Stimulated activated CD8-positive, alpha-beta memory T cell treated with anti-CD3 and anti-CD28 coated beads, Interleukin-12 subunit alpha, Interleukin-12 subunit beta, amount 100 ng/mL, for 24 hours (primary cell): ENCODE results near the gene CCDC57.

Experiments used
- DNase-seq: peaks from one replicate; pipeline ENCODE4 v3.0.0-alpha.2; 2020; ENCODE audit errors: extremely low read depth

The CCDC57 gene

GRCh38 chr17:82092628-82092994 is 120.0 kb downstream of the CCDC57 start:
- no peak for DNase-seq

DNA sequence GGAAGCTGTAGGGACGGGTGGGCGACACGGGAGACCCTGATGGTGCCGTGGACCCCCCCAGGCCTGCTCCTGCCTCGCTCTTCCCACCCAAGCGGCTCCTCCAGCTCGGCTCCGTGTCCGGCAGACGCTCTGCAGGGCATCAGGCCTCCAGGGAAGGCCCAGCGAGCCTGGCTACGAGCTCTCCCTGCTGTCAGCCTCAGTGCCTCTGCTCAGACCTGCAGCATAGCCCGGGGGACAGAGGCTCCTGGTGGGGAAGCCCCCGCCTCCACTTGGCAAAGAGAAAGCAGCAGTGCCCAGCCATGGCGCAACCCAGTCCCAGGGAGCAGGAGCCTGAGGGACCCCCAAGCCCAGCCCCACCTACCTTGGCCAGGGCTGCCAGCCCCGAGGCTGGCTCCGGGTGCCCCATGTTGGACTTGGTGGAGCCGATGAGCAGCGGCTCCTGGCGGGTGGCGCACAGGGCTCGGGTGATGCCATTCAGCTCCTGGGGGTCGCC is 120.5 kb downstream of the CCDC57 start:
- no peak for DNase-seq

DNA sequence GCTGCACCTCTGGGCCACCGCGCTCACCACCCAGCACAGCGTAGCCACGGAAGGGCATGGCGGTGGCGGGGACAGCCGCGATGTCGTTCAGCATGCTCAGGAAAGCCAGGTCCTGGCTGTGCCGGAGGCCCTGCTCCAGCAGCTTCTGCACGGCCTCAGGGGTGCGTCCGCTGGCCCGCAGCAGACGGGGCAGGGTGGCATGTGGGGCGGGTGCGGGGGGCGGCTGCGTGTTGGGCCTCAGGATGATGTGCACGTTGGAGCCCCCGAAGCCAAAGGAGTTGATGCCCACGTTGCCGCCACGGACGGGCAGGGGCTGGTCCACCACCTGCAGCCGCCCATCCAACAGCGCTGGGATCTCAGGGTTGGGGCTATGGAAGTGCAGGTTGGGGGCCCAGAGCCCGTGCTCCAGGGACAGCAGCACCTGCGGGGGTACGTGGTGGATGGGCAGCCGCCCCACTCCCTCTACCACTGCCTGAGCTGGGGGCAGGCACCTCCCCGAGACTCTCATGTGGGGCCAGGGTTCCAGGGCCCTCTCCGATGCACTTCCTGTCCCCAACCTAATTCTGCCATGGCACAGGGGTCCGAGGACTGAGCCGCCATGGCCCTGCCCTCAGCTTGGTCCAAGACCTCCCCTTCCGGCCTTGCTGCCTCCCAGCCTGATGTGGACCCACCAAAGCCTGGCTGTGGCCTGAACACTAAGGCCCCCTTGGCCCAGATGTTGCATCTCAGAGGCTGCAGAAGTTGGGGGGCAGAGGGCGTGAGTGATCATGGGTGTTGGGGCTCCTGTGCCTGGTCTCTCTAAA is 121.2 kb downstream of the CCDC57 start:
- no peak for DNase-seq

DNA sequence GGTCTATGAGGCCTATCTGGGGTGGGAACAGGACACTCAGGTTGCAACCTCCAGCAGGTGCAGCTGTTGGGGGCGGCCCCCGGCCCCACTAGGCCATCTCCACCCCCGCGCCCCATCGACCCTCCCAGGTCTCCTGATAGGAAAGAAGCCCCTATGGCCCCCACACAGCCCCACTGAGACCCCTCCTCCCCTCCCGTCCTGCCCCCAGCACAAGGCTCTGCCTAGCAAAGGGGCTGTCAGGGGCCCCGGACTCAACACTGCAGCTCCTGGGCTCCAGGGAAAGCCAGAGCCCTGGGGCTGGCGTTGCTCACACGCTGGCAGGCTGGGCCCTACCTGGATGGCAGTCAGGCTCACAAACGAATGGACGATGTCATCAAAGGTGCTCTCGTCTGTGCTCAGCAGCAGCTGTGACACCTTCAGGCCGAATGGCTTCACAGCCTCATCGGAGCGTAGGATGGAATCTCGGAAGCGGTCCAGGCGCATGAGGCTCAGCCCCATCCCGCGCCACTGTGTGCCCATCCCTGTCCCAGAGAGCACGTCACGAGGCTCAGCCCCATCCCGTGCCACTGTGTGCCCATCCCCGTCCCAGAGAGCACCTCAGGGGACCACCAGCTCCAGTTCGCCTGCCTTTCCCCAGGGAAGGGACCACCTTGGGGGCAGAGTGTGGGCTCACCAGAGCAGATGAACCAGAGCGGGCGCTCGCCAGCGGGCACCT is 121.9 kb downstream of the CCDC57 start:
- DNase-seq = no peak

GRCh38 chr17:82089723-82090548 is 122.7 kb downstream of the CCDC57 start:
- no peak for DNase-seq

GRCh38 chr17:82088838-82089722 is 123.6 kb downstream of the CCDC57 start:
- no peak for DNase-seq

- DNase-seq = no peak
Measured at GRCh38 chr17:82087961-82088837, 124.4 kb downstream of the CCDC57 start.

GRCh38 chr17:82086941-82087906 is 125.4 kb downstream of the CCDC57 start:
- DNase-seq = no peak

DNA sequence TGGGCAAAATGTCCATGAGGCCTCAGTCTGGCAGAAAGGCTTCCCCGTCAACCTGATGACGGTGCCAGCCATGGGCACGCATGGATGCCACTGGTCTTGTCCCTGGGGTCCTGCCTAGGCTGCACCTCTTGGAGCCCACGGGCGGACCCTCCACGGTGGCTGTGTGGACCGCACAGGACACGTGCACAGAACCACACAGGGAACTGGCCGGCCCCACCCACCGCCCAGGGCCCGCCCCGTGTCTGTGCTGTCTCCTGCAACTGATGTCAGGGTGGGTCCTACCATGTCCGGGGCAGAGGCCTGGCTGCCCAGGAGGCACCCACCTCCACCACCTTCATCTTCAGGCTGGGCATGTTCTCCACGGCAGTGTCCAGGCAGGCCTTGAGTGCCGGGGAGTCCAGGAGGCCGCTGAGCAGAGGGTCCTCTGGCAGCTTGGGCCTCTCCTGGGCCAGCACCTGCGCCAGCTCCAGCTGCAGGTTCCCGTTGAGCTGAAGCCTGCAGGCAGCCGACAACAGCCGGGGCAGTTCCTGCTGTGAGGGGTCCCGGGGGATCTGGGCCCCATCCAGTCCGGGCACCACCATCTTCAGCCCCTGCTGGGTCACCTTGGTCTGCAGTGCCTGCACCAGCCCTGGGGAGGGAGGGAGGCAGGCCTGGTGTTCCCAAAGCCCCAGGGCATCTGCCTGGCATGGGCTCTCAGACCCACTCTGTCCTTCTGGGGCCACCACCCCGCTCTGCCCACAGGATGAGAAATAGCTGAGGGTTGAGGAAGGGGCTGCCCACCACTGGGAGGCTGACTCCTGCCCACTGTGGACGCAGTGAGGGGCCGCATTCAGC is 126.5 kb downstream of the CCDC57 start:
- DNase-seq = no peak

GRCh38 chr17:82085031-82085861 is 127.4 kb downstream of the CCDC57 start:
- DNase-seq = no peak

GRCh38 chr17:82084373-82085030 is 128.1 kb downstream of the CCDC57 start:
- DNase-seq = no peak

DNA sequence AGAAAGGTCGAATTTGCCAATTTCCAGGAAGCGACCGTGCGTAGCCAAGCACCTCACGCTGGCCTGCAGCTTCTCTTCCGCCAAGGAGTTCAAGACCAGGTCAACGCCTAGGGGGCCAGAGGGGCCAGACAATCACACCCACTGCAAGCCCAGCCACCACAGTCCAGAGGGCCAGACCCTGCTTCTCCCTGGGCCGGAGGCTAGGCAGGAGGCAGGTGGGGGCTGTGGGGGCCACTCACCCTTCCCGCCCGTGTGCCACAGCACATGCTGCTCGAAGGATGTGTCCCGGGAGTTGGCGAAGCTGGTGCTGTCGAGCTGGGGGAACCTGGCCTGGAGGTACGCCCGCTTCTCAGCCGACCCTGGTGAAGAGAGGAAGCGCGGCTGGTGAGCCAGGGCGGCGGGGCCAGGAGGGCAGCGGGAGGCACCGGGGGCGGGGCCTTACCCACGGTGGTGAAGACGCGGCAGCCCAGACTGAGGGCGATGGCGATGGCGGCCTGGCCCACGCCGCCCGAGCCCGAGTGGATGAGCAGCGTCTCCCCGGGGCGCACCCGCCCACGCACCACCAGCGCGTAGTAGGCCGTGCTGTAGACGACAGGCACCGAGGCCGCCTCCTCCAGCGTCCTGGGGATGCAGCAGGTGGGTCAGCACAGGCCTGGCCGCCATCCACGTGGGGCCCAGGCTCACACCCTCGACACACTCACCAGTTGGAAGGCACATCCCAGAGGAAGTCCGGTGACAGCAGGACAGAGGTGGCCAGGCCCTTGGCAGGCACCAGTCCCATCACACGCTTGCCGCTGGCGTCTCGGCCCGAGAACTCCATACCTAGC is 128.9 kb downstream of the CCDC57 start:
- DNase-seq = no peak

DNA sequence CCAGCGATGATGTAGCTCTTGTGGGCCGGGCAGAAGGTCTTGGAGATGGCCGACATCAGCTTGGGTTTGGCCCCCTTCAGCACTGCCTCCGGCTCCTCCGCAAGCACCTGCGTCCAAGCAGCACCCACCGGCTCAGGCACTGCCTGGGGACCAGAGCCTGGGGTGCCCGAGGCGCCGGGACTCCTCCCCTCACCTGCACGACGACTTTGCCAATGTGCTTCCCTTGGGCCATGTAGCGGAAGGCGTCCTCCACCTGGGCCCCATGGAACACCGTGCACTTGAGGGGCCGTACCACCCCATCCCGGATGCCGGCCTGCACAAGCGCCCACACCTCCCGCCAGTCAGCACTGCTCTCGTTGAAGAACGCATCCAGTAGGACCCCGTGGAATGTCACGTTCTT is 129.6 kb downstream of the CCDC57 start:
- no peak for DNase-seq

- no peak for DNase-seq
Measured at GRCh38 chr17:82082456-82082855, 130.2 kb downstream of the CCDC57 start.

DNA sequence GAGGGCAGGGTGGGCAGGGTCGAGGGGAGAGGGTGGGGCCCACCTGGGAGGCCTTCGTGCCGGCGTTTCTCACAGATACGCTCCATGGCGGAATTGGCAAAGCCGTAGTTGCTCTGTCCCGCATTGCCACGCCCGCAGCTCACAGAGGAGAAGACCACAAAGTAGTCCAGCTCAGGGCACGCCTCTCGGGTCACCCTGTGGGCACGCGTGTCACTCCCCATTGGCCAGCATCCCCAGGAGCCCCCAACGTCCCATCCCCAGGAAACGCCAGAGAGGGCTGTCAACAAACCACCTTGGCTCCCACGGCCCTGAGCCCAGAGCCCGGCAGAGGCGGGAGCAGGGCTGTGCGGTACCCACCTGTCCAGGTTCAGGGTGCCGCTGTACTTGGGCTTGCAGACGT is 130.7 kb downstream of the CCDC57 start:
- DNase-seq = no peak

- DNase-seq = no peak
Measured at GRCh38 chr17:82081546-82081945, 131.1 kb downstream of the CCDC57 start.
